Measurements from ENCODE around the gene RALA. TPM values are rescaled to one million over a fixed set of nuclear protein-coding genes. Genes with fewer than 3 reads are reported as not detected.

Gene RALA
- total and polyA plus RNA-seq, 2 of the 13 experiments (the other 11 are each of a cell fraction or from before 2014, with no cell fraction given), result 11.8 to 19.5 TPM

- DNase-seq (ENCODE audit: low spot score) (no peak), FAIRE-seq (no peak), ATAC-seq (no peak)
- Histone ChIP-seq H3K27me3 (ENCODE audit: control insufficient read depth in 1 of 2, insufficient read depth in 2 of 2, low read length in 2 of 2) (no peaks in the 10 kb centered on the region), H3K27ac (ENCODE audit: extremely low read length, insufficient read depth, low read length) (no peak overlapping the region), H3K4me3 (replicated peaks in 1 of 3; ENCODE audit: insufficient read depth in 1 of 3, low read depth in 2 of 3, low read length in 3 of 3) (no peak overlapping the region), H3K79me2 (ENCODE audit: insufficient read depth, low read length) (peaks cover 88% of the 10 kb centered on the region), H3K36me3 (replicated peaks in 1 of 2; ENCODE audit: control insufficient read depth in 1 of 2, insufficient read depth in 2 of 2, low read length in 2 of 2) (peaks cover 1 to 5% of the 10 kb centered on the region in 2 experiments; a peak in 1 of 5 replicates), H4K20me1 (ENCODE audit: insufficient read depth, low read length) (peaks cover 27% of the 10 kb centered on the region), H3K9me3 (ENCODE audit: low read length) (no peaks in the 10 kb centered on the region), H3K4me2 (ENCODE audit: low read depth, low read length) (no peak overlapping the region), H3K4me1 (ENCODE audit: insufficient read depth, low read length) (peaks cover 10% of the 10 kb centered on the region; the same call in 1 of the 2 replicates), H2AFZ (ENCODE audit: low read length) (no peak overlapping the region), H3K9ac (ENCODE audit: insufficient read depth, low read depth, low read length) (no peak overlapping the region)
- in situ Hi-C loops (cut with HindIII; ENCODE audit: extremely low pct_ligation_motif_present, low pct_unique_long_range_greater_than_20kb) (no loop called here), intact Hi-C loops (cut with micrococcal nuclease; ENCODE audit: unreplicated experiment) (no loop called here)
- CTCF ChIA-PET (ENCODE audit: low intra/inter-chr PET ratio, low total read pairs), result no interaction called here
- POLR2A ChIA-PET, result no interaction called here
- no TSS peak for BruUV-seq (replicated peaks)
- TF ChIP-seq THYN1 (CRISPR knock-in tag; IDR thresholded peaks at IDR 0.05; ENCODE audit: borderline replicate concordance, low read depth), result no peak
- TF ChIP-seq ELK4 (CRISPR knock-in tag; IDR thresholded peaks at IDR 0.05; ENCODE audit: borderline replicate concordance), result no peak
- TF ChIP-seq GFI1 (CRISPR knock-in tag; IDR thresholded peaks at IDR 0.05; ENCODE audit: borderline replicate concordance), result no peak
- TF ChIP-seq KLF15 (CRISPR knock-in tag; IDR thresholded peaks at IDR 0.05; ENCODE audit: borderline replicate concordance), result no peak
- no peak for TF ChIP-seq ZBTB39 (CRISPR knock-in tag; IDR thresholded peaks at IDR 0.05)
- no peak for TF ChIP-seq GABPA (IDR thresholded peaks at IDR 0.05; ENCODE audit: low read depth, low read length)
- no peak for TF ChIP-seq GABPA (CRISPR knock-in tag; IDR thresholded peaks at IDR 0.05; ENCODE audit: low read depth)
- no peak for TF ChIP-seq ZNF839 (CRISPR knock-in tag; IDR thresholded peaks at IDR 0.05; ENCODE audit: borderline replicate concordance)
- no peak for TF ChIP-seq ZNF280D (CRISPR knock-in tag; IDR thresholded peaks at IDR 0.05)
- TF ChIP-seq CREBL2 (CRISPR knock-in tag; IDR thresholded peaks at IDR 0.05; ENCODE audit: borderline replicate concordance), result no peak
- TF ChIP-seq NFKB2 (CRISPR knock-in tag; IDR thresholded peaks at IDR 0.05; ENCODE audit: borderline replicate concordance), result no peak
- no peak for TF ChIP-seq ZNF564 (CRISPR knock-in tag; IDR thresholded peaks at IDR 0.05)
- no peak for TF ChIP-seq ZBTB46 (CRISPR knock-in tag; IDR thresholded peaks at IDR 0.05; ENCODE audit: borderline replicate concordance)
- no peak for TF ChIP-seq ESRRA (CRISPR knock-in tag; IDR thresholded peaks at IDR 0.05; ENCODE audit: low read depth)
- no peak for TF ChIP-seq ZNF704 (CRISPR knock-in tag; IDR thresholded peaks at IDR 0.05; ENCODE audit: borderline replicate concordance)
These were observed 19.5 kb downstream of the RALA start for GRCh38 chr7:39642896-39643295.
